Measurements from ENCODE around the gene NT5DC1. TPM values are rescaled to one million over a fixed set of nuclear protein-coding genes. Genes with fewer than 3 reads are reported as not detected.

NT5DC1 gene
- total and polyA plus RNA-seq, 9 donors: 5.1 to 33.9 (median 27.0) TPM

DNA sequence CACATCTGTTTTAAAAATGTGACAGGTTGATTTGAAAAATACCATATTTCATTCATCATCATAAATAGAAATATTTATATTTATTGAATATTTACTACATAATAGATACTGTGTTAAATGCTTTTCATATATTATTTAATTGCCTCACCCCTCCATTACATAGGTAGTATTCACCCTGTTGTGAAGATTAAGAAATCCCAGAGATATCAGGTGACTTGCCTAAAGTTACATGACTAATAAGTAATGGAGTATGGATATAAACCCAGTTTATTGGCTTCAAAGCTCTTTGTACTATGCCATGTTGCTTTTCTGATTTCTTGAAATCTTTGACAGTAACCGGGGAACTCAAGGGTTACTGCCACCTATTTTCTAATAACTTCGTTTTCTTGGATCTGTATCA is 189.2 kb downstream of the NT5DC1 start:
- intact Hi-C loops (cut with DNase I): loop anchor here in 1 of 4 donors (10.0 kb wide), 1 partner anchor 155 kb away; no protein-coding TSS in a partner anchor

GRCh38 chr6:116290799-116291198 is 190.1 kb downstream of the NT5DC1 start:
- 93% methylated on average over 2 of the region's 2 CpGs for WGBS, 3 donors

More for the DNA sequence above, 189.2 kb downstream of the NT5DC1 start:
- TF ChIP-seq EP300 (IDR thresholded peaks at IDR 0.05): no peak
- no peak for TF ChIP-seq POLR2A (IDR thresholded peaks at IDR 0.05)
- TF ChIP-seq CTCF (IDR thresholded peaks at IDR 0.05): no peak
- Histone ChIP-seq H3K4me1 (ENCODE audit: insufficient read depth) (no peaks in the 10 kb centered on the region), H3K36me3 (no peaks in the 10 kb centered on the region), H3K27me3 (no peaks in the 10 kb centered on the region), H3K27ac (no peak overlapping the region), H3K4me3 (no peak overlapping the region), H3K9me3 (no peaks in the 10 kb centered on the region)
- DNase-seq: no peak
- WGBS, 3 donors: 81 to 85% (median 85%) methylated on average over 2 of the region's 2 CpGs

DNA sequence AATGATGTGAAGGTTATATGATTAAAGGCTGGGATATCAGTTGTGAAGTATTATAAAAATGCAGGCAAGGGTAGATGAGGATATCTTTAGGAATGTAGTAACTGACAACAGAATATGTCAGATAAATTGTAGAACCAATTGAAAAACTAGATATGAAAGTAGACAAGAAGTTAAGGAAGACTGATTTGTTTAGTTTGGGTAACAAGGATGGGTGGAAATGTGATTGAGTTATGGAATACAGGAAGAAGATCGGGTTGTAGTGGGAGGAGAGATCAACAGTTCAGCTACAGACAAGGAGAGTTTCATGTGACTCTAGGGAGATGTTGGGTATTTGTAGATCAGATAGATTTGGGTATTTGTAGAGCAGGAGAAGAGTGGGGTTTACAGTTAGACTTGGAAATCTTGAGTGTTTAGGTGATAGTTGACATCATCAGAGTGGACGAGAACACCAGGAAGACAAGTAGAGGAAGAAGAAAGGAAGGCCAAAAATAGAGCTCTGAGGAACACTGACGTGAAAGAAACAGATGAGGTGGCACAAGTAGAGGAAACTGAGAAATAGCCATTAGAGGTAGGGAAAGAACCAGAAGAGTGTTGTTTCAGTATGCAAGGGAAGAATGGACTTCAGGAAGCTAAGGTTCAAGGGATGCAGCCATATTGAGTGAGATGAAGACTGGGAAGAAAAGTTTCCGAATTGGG is 191.2 kb downstream of the NT5DC1 start:
- DNase-seq: no peak
- TF ChIP-seq CTCF (IDR thresholded peaks at IDR 0.05): no peak
- no peak for TF ChIP-seq EP300 (IDR thresholded peaks at IDR 0.05)
- H3K27ac ChIP-seq: no peak overlapping the region
- no peak overlapping the region for H3K4me3 ChIP-seq
- no peaks in the 10 kb centered on the region for H3K9me3 ChIP-seq
- 85 to 91% (median 87%) methylated on average over 4 of the region's 4 CpGs for WGBS, 3 donors
- no peaks in the 10 kb centered on the region for H3K36me3 ChIP-seq
- intact Hi-C loops (cut with DNase I): no loop called here
- no peaks in the 10 kb centered on the region for H3K4me1 ChIP-seq (ENCODE audit: insufficient read depth)
- no peaks in the 10 kb centered on the region for H3K27me3 ChIP-seq

More at GRCh38 chr6:116290799-116291198, 190.1 kb downstream of the NT5DC1 start:
- no peak overlapping the region for H3K27ac ChIP-seq
- no peak for DNase-seq
- H3K27me3 ChIP-seq: no peaks in the 10 kb centered on the region
- H3K4me3 ChIP-seq: no peak overlapping the region
- H3K4me1 ChIP-seq (ENCODE audit: insufficient read depth): no peaks in the 10 kb centered on the region
- intact Hi-C loops (cut with DNase I): no loop called here
- no peaks in the 10 kb centered on the region for H3K36me3 ChIP-seq
- TF ChIP-seq EP300 (IDR thresholded peaks at IDR 0.05): no peak
- H3K9me3 ChIP-seq: no peaks in the 10 kb centered on the region

GRCh38 chr6:116292553-116292952 is 191.9 kb downstream of the NT5DC1 start:
- Histone ChIP-seq H3K27me3 (no peaks in the 10 kb centered on the region), H3K27ac (no peak overlapping the region), H3K9me3 (no peaks in the 10 kb centered on the region), H3K36me3 (no peaks in the 10 kb centered on the region), H3K4me1 (ENCODE audit: insufficient read depth) (no peaks in the 10 kb centered on the region), H3K4me3 (no peak overlapping the region)
- intact Hi-C loops (cut with DNase I): no loop called here
- DNase-seq: no peak
- TF ChIP-seq CTCF (IDR thresholded peaks at IDR 0.05) (no peak), POLR2A (IDR thresholded peaks at IDR 0.05) (no peak), EP300 (IDR thresholded peaks at IDR 0.05) (no peak)
- 96 to 98% (median 97%) methylated on average over 1 of the region's 1 CpG for WGBS, 3 donors

DNA sequence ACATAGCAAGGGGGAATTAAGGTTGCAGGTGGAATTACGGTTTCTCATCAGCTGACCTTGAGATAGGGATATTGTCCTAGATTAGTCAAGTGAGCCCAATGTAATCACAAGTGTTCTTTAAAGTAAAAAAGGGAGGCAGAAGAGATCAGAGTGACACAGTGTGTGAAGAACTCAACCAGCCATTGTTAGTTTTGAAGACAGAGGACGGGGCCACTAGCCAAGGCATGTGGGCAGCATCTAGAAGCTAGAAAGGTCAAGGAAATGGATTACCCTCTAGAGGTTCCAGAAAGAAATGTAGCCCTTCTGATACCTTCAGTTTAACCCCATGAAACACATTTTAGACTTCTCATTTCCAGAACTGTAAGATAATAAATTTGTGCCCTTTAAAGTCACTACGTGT is 197.6 kb downstream of the NT5DC1 start:
- 94 to 97% (median 95%) methylated on average over 3 of the region's 3 CpGs for WGBS, 3 donors
- DNase-seq: no peak
- H3K4me1 ChIP-seq (ENCODE audit: insufficient read depth): peaks cover 2% of the 10 kb centered on the region
- H3K27ac ChIP-seq: no peak overlapping the region
- no peaks in the 10 kb centered on the region for H3K9me3 ChIP-seq
- H3K4me3 ChIP-seq: no peak overlapping the region
- H3K27me3 ChIP-seq: no peaks in the 10 kb centered on the region
- TF ChIP-seq EP300 (IDR thresholded peaks at IDR 0.05) (no peak), POLR2A (IDR thresholded peaks at IDR 0.05) (no peak), CTCF (IDR thresholded peaks at IDR 0.05) (no peak)
- intact Hi-C loops (cut with DNase I): no loop called here
- H3K36me3 ChIP-seq: no peaks in the 10 kb centered on the region
